NCI-H1694 (cell line): ENCODE data around the gene AP1S3.
"Not testable (repeated sequence)": the region's sequence is repeated elsewhere in the genome, so short reads cannot be mapped to it uniquely, and the experiment has no call there.

Experiments
- DNase-seq: peaks from one replicate; lab custom pipeline; 2025; lab: John Stamatoyannopoulos, UW

Gene AP1S3

DNA sequence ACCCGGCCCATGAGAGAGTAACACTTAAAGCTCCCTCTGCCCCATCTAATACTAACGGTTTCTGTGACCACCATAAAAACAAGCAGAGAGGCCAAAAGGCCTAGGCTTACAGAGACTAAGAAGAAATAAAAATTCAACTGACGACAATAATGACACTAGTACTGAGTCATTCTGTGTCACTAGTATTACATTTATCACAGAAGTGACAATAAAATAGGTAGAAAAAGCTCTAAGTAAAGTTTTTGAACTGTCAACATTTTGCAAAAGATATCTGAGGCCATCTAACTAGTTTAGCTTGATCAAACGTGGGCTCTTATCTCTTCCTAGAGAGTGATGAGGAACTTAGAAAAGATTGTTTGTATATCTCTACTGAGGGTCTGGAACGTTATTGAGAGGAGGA lies 35.6 kb downstream of the AP1S3 start:
- no peak for DNase-seq

DNA sequence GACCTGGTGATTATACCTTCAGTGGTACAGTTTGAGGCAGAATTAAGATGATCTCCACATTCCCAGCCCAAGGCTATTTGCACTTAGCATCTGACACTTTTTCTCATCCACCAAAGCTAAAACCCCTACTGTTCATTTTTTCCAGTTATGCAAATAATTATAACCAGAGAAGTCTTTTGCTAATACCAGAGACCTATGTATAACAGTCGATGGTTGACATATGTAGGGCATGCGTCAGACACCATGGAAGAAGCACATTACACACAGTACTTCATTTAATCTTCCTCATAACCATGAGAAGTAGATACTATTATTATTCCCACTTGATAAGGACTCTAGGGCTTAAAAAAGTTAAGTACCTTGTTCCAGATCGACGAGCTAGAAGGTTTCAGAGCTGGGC lies 36.5 kb downstream of the AP1S3 start:
- no peak for DNase-seq

DNA sequence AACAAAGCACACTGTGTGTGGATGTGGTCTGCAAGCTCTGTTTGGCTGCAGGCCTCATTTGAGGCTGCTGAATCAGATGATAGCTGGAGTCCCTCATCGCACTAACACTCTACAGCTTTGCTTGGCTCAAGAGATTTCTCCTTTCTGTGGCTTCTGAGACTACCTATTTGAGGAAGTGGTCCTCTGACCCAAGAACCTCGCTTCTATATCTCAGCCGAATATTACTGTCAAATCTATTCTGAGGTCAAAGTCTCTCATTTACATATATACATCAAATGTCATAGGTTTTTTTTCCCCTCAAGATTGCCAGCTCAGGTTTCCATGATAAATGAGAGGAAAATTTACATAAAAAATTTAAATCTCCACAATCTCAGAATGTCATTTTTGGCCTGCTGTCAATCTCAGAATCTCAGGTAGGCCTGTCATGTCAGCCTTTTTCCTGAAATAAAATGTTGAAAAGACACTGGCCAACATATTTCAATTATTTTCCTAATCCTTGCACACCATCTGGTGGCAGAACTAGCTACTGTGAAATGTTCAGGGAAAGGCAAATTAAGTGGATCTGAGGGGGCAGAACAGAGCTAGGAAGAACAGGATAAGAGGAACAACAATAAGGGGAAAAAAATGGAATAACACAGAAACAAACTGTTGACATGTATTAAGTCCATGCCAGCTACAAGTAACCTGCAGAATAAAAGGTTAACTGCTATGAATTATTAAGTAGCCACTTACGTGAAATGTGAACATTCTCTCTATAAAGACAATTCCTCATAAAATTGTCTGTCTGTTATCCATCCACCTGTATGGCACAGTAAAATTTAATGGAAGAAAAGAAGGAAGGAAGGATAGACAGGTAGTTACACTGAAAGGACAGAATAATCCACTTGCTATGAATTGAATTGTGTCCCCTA lies 39.3 kb downstream of the AP1S3 start:
- peak; percentile 68 for DNase-seq

DNA sequence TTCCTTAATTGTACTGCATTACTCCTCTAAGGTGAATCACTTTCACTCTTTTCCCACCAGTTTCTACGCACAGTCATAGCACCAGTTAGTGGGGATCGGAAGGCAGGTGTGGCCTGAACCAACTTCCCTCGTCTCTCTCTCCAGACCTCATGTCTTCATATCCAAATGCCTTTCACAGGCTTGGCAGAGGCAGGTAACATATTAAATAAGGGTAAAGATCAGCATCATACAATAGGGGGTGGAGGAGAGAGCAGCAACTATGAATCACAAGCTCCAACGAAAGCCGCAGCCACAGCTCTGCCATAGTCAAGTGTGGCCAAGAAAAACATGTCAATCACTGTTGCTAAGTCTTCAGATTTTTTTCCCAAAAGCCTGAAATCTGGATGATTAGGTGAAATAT lies 40.3 kb downstream of the AP1S3 start:
- no peak for DNase-seq

DNA sequence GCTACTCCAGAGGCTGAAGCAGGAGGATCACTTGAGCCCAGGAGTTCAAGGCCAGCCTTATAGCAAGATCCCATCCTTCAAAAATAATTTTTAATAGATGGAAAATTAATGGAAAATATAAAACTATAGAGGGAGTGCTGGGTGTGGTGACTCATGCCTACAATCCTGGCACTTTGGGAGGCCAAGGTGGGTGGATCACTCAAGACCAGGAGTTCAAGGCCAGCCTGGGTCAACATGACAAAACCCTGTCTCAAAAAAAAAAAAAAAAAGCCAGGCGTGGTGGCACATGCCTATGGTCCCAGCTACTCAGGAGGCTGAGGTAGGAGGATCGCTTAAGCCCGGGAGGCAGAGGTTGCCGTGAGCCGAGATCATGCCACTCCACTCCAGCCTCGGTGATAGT lies 48.0 kb downstream of the AP1S3 start:
- DNase-seq = no peak

DNA sequence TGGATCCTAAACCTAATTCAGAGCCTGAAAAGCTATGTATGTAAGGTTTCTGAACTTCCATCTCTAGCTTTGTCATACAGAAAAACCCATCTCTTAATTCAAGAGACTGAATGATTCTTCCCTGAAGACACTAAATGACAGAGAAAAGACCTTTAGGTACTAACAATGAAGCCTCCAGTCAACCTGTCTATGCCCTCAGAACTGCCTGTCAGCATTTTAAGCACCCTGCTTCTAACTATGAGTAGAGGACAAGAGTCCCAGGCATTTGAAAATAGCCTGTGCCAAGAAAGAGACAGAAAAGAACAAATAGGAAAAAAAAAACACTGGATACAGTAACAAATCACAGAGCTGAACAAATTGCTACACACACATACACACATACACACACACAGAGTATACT lies 48.6 kb downstream of the AP1S3 start:
- no peak for DNase-seq

DNA sequence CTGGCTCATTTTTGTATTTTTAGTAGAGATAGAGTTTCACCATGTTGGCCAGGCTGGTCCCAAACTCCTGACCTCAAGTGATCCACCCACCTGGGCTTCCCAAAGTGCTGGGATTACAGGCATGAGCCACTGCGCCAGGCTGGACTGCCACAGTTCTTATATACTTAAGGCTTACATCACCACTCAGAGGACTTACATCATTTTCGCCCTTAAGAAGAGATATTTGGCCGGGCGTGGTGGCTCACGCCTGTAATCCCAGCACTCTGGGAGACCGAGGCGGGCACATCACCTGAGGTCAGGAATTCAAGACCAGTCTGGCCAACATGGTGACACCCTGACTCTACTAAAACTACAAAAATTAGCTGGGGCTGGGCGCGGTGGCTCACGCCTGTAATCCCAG lies 49.3 kb downstream of the AP1S3 start:
- DNase-seq = not testable (repeated sequence)

DNA sequence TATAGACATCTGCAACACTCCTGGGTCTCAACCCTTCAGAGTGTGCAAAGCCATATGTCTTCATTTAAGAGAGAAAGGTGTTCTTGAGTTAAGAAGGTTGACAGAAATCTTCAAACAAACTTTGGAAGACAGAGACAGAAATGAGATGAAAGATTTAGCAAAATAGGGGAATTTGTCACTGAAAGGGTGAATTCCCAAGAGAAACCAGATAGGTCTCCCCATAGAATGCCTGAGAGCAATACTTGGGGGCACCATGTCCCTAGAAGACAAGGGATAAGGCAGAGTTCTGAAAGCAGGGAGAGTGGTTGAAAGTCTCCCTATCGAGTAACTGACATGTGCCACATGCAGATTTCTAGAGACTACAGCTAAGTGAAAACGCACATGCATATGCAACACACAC lies 50.0 kb downstream of the AP1S3 start:
- DNase-seq = no peak

DNA sequence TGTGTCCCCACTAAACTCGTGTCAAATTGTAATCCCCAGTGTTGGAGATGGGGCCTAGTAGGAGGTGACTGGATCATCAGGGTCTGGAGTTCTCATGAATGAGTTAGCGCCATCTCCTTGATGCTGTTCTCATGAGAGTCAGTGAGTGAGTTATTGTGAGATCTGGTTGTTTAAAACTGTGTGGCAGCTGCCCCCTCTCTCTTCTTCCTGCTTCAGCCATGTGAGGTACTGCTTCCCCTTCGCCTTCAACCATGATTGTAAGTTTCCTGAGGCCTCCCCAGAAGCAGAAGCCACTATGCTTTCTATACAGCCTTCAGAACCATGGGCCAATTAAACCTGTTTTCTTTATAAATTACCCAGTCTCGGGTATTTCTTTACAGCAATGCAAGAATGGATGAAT lies 50.4 kb downstream of the AP1S3 start:
- DNase-seq = no peak

DNA sequence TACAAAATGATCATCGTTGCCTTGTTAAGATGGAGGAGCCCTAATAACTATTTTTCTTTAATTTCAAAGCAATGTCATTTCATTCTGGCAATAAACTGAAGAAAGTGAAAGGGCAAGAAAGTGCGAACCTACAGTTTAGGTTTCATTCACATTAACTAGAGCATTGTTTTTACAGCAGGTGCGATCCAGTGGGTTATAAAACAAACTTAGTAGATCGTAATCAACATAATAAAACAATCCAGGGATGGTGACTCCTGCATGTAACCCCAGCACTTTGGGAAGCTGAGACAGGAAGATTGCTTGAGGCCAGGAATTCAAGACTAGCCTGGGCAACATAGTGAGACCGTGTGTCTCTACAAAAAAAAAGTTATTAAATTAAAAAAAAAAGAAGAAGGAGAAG lies 51.1 kb downstream of the AP1S3 start:
- no peak for DNase-seq

DNA sequence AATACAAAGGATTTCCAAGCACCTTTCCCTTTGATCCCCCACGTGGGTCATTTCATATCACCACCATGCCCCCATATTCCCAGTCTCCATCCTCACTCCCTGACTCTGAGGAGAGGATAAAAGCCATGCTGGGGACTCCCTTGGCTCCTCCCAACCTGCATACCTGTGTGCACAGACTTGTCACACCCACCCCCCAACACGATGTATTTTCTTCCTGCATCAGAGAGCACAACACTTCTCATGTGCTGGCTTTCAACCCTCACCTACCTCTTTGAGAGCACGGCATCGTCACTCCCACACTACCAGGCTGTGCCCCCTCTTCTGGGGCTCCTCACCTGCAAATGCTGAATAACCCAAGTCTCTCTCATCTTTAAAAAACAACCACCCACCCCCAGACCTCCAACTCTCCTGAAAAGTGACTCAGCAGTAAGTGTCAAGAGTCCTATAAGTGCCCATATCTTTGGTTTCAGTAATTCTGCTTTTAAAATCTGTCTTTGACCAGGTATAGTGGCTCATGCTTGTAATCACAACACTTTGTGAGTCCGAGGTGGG lies 53.1 kb downstream of the AP1S3 start:
- DNase-seq = no peak

DNA sequence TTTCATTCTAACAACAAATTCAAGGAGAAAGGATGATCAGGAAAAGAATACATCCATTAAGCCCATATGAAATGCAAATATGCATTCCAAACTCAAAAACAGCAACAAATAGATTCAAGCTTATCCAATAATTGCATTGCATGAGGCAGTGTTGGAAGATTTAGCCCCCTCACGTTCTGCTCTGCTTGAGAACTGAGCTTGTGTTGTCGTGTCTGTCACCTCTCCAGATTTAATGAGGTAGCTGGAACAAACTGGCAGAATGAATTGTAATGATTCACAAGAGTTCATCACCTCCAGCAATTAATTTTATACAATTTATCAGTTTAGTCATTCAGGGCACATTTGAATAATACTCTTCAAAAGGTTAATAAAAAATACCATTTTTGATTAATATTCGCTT lies 54.8 kb downstream of the AP1S3 start:
- no peak for DNase-seq

DNA sequence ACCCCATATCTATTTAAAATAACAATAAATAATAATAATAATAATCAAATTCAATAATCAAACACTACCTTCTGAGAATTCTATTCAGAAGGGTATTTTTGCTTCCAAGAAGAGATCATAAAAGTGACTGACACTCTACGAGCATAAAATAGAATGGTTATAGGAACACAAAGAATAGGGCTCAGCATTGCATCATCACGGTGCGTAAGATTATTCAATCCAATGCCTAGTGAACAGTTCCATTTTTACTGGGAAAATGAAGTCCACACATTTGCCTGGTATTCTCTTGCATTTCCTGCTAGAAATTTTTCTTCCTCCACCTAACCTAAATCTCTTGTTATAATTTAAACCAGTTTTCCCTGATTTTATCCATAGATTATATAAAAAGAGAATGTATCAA lies 55.8 kb downstream of the AP1S3 start:
- DNase-seq = no peak

DNA sequence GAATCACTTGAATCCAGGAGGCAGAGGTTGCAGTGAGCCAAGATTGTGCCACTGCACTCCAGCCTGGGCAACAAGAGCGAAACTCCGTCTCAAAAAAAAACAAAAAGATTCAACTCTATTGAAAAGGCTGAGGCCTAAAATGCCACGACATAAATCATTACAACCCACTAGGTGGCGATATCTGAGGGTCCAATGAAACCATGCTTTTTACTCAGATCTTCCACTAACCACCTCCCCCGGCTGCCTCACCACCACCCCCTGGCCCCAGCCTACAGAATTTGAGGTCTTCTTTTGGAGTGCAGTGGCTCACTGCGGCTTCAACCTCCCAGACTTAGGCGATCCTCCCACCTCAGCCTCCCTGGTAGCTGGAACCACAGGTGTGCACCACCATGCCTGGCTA lies 57.5 kb downstream of the AP1S3 start:
- peak; percentile 6 for DNase-seq

DNA sequence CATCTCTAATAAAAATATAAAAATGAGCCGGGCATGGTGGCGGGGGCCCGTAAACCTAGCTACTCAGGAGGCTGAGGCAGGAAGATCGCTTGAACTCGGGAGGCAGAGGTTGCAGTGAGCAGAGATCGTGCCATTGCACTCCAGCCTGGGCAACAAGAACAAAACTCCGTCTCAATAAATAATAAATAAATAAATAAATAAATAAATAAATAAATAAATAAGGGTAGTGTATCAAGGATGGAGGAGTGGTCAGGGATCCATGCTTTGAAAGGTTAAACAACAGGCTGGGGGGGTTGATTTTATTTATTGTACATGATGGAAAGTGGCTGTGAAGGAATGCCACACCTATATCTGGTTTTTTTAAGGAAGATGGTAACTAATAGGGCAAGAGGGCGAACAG lies 63.2 kb downstream of the AP1S3 start:
- no peak for DNase-seq

DNA sequence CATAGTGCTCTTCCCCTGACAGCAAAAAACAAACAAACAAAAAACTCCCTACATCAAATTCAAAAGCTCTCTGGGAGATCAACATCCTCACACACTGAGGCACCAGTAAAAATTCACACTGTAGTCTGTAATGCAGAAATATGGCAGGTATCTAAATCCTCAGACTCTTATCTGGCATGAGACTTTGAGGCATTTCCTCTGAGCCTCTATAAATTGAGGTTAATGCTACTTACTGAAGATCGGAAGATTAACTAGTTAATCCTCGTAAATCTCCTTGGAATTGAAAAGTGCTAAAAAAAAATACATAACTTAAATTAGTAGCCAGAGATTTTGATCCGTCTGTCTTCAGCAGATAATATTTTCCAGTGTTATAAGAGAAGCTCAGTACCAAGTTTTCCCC lies 65.0 kb downstream of the AP1S3 start:
- DNase-seq = no peak

DNA sequence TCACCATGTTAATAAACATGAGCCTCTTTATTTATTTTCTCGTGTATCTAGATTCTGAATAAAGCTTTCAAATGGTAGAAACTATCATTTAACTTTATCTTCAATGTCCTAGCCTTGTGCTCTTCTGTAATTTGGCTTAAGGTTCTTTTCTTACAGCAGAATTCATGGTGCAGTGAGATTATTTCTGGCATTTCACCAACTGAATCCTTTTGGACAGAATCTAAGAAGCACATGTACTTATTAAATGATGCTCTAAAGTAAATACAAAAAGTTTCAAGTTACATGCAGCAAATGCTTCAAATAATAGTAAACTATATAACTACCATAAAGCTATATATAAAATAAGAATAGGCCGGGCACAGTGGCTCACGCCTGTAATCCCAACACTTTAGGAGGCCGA lies 65.9 kb downstream of the AP1S3 start:
- DNase-seq = no peak

DNA sequence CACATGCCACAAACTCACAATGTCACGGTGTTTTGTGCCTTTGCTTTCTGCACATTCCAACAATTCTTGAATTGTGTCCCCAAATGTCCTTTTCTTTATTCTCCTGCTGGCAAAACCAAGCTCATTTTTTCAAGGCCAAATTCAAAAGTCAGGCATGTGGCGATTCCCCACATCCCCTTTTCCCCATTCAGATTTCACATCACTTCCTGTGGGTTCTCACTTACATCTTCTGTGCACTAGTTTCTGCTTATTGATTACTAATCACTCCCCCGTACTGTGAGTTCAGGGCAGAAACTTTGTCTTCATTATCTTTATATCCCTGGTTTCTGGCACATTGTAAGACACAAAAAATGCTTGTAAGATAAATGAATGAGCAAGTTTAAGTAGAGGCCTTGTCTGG lies 69.2 kb downstream of the AP1S3 start:
- DNase-seq = no peak

DNA sequence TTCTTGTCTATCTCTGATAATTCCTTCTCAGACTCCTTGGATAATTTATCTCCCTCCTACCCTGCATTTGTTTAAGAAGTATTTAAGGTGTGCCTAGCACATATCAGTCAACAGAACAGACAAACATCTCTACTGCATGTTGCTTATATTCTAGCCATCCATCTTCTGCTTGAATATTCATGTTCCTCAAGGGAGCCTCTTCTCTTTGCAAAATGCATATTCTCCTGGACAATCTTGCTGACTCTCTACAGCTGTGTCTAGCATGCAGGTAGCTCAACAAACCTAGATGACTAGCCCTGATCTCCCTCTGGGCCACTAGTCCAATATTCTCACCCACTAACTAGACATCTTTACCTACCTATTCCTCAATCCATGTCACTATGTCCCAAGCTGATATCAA lies 70.0 kb downstream of the AP1S3 start:
- no peak for DNase-seq

DNA sequence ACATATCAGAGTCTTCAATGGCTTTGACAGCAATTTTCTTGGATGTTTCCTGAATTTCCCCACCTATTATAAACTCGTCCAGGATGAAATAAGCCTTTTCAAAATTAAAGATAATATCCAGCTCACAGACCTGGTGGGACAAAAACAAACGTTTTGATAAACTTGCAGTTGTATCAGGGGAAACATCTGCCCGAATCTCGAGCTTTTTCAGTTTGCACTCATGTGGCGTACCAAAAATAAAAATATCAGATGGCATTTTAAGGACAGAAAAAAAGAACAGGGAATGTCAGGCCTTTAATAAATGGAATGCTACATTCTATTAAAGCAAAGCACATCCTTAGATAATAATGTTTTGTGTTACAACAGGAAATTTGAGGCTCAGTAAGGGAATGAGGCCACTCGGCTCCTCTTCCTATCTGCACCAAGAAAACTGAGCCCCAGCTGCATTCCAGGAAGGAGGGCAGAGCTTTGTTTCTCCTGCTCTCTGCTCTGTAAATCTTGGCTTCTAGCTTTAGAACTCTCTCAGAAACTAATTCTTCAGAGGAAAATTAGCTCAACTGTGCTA lies 72.1 kb downstream of the AP1S3 start:
- DNase-seq = no peak

DNA sequence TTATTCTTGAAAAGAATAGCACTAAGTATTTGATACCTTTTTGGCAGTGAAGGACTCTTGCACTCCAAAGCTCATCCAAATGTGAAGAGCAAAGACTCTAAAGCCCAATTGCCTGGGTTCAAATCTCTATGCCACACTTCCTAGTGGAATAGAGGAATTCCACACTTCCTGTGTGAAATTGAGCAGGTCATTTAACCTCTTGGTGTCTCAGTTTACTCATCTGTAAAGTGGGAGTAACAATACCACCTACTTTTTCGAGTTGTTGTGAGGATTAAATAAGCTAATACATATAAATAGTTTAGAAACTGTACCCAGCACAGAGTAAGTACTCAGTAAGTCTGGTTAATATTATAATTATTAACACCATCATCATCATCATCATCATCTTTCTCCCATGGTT lies 72.6 kb downstream of the AP1S3 start:
- no peak for DNase-seq

DNA sequence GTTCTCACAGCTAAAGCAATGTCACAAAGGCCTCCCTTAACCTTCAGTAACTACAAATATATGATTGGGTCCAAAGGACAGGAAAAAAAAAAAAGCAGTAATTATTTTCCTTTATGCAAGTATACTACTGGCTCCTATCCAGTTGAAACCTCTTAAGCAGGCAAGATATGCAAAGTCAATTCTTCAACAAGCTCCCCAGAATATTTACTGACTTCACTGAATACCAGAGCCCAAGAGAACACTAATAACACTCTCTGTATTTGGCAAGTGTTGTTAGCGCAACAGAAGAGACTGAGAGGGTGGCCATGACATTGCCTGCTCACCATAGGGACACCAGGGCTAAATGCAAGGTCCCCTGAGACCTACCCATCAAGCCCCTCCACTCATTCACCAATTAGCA lies 74.5 kb downstream of the AP1S3 start:
- no peak for DNase-seq

DNA sequence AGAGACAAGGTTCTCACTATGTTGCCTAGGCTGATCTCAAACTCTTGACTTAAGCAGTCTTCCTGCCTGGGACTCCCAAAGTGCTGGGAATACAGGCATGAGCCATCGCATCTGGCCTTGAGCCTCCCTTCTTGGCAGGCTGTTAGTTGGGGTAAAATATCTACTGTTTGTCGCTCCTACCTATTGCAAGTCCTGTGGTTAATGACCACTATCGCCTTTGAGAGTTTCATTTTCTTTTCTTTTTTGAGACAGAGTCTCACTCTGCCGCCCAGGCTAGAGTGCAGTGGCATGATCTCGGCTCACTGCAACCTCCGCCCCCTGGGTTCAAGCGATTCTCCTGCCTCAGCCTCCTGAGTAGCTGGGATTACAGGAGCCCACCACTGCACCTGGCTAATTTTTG lies 75.6 kb downstream of the AP1S3 start:
- not testable (repeated sequence) for DNase-seq
